ENCODE results near the gene DYNC1LI2. TPM values are rescaled to one million over a fixed set of nuclear protein-coding genes. Genes with fewer than 3 reads are reported as not detected.

Gene DYNC1LI2
- total RNA-seq, 1 experiment from 2014 or later = 92.7 TPM

DNA sequence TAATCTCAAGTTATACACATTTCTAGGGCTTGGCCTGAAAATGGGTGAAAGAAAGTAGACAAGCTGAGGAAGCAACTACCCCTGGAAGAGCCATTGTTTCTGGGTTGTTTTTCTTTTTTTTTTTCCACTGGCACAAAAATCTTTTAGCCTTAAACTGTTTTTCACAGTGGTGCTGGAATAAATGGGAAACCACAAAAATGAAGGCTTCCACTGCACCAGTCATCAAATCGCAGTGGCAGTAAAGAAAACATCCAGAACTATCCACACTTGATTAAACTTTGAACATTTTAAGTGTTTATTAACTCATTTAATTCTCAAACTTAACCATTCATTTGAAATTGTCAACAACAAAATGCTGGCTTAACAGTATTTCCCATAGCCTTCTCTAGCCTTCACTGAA is 69.1 kb downstream of the DYNC1LI2 start:
- CTCF ChIA-PET = no interaction called here
- Histone ChIP-seq H3K9me3 (ENCODE audit: insufficient read depth, low read depth) (no peaks in the 10 kb centered on the region), H3K27me3 (ENCODE audit: insufficient read depth, low read depth) (no peaks in the 10 kb centered on the region), H3K36me3 (ENCODE audit: low read depth) (peaks cover 6% of the 10 kb centered on the region; the same call in 1 of the 2 replicates), H3K27ac (no peak overlapping the region), H4K20me1 (ENCODE audit: insufficient read depth) (no peaks in the 10 kb centered on the region; the same call in 1 of the 2 replicates), H3F3A (ENCODE audit: insufficient read depth, low read depth) (peaks cover 4% of the 10 kb centered on the region; the same call in 1 of the 2 replicates), H3K9me2 (ENCODE audit: insufficient read depth) (no peaks in the 10 kb centered on the region), H3K4me1 (replicated peaks; ENCODE audit: insufficient read depth) (peaks cover 6% of the 10 kb centered on the region), H3K4me2 (no peak overlapping the region), H3K79me2 (ENCODE audit: low read depth) (peaks cover 37% of the 10 kb centered on the region), H2AFZ (no peak overlapping the region), H3K4me3 (no peak overlapping the region)
- TF ChIP-seq, protein P1, sequence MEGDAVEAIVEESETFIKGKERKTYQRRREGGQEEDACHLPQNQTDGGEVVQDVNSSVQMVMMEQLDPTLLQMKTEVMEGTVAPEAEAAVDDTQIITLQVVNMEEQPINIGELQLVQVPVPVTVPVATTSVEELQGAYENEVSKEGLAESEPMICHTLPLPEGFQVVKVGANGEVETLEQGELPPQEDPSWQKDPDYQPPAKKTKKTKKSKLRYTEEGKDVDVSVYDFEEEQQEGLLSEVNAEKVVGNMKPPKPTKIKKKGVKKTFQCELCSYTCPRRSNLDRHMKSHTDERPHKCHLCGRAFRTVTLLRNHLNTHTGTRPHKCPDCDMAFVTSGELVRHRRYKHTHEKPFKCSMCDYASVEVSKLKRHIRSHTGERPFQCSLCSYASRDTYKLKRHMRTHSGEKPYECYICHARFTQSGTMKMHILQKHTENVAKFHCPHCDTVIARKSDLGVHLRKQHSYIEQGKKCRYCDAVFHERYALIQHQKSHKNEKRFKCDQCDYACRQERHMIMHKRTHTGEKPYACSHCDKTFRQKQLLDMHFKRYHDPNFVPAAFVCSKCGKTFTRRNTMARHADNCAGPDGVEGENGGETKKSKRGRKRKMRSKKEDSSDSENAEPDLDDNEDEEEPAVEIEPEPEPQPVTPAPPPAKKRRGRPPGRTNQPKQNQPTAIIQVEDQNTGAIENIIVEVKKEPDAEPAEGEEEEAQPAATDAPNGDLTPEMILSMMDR (conservative IDR thresholded peaks at IDR 0.05) = no peak
- TF ChIP-seq EZH2 (IDR thresholded peaks at IDR 0.05; ENCODE audit: low read depth) = no peak
- DNase-seq = no peak
- POLR2A ChIA-PET (ENCODE audit: unreplicated experiment) = no interaction called here
- BruUV-seq (replicated peaks) = no TSS peak
- intact Hi-C loops (cut with micrococcal nuclease; ENCODE audit: unreplicated experiment) = no loop called here

DNA sequence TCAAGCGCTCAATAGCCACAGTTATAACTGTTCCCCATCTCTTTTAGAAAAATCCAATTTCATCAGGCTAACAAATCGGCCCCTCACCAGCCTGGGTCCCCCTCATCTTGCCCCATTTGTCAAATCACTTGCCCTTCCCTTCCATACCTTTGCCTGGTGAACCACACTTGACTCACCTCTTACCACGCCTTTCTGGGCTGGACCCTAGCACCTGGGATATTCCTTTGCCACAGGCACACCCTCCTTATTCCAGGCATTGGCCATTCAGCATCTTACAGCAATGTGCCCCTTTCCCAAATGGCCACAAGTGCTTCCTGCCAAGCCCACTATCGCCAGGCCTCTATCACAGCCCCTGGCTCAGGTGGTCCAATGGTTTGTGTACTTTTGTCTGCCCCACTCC is 69.7 kb downstream of the DYNC1LI2 start:
- ChIA-PET CTCF (interaction anchor here (0.5 to 0.8 kb wide), 2 partner anchors 70 to 753 kb away, joined by 3 to 10 read pairs; partner anchors contain the start of gene DYNC1LI2), POLR2A (ENCODE audit: unreplicated experiment) (no interaction called here)
- peaks cover 6% of the 10 kb centered on the region; the same call in 1 of the 2 replicates for H3K36me3 ChIP-seq (ENCODE audit: low read depth)
- H3F3A ChIP-seq (ENCODE audit: insufficient read depth, low read depth) = peaks cover 4% of the 10 kb centered on the region; the same call in 1 of the 2 replicates
- intact Hi-C loops (cut with micrococcal nuclease; ENCODE audit: unreplicated experiment) = no loop called here
- H3K4me2 ChIP-seq = no peak overlapping the region
- no peaks in the 10 kb centered on the region for H3K27me3 ChIP-seq (ENCODE audit: insufficient read depth, low read depth)
- H3K79me2 ChIP-seq (ENCODE audit: low read depth) = peaks cover 37% of the 10 kb centered on the region
- no peak overlapping the region for H3K27ac ChIP-seq
- no peak overlapping the region for H3K4me3 ChIP-seq
- BruUV-seq (replicated peaks) = no TSS peak
- H3K9me3 ChIP-seq (ENCODE audit: insufficient read depth, low read depth) = no peaks in the 10 kb centered on the region
- no peak for TF ChIP-seq EZH2 (IDR thresholded peaks at IDR 0.05; ENCODE audit: low read depth)
- TF ChIP-seq, protein P1 (conservative IDR thresholded peaks at IDR 0.05) = no peak
- no peak for DNase-seq
- H3K9me2 ChIP-seq (ENCODE audit: insufficient read depth) = no peaks in the 10 kb centered on the region
- peaks cover 6% of the 10 kb centered on the region for H3K4me1 ChIP-seq (replicated peaks; ENCODE audit: insufficient read depth)
- no peaks in the 10 kb centered on the region; the same call in 1 of the 2 replicates for H4K20me1 ChIP-seq (ENCODE audit: insufficient read depth)
- no peak overlapping the region for H2AFZ ChIP-seq

DNA sequence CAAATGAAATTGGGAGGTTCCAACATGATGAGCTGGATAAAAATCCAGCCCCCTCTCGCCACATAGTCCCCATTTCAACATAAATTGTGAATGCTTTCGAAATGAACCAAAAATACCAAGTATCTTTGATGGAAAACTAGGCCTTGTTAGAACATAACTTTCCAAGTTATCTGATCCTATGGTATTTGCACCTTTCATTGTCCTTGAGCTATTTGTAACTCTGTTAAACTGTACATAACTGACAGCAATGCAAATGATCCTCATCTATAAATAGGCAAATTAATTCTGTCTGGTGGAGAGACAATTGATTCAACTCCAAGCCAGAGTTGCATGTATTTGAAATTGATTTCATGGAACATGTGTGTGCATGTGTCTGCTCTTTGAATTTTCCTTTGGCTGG is 73.1 kb downstream of the DYNC1LI2 start:
- Histone ChIP-seq H3K79me2 (ENCODE audit: low read depth) (peaks cover 28% of the 10 kb centered on the region), H3F3A (ENCODE audit: insufficient read depth, low read depth) (no peaks in the 10 kb centered on the region; the same call in 1 of the 2 replicates), H3K9me2 (ENCODE audit: insufficient read depth) (no peaks in the 10 kb centered on the region), H3K4me3 (no peak overlapping the region), H3K4me2 (no peak overlapping the region), H3K27ac (no peak overlapping the region), H3K9me3 (ENCODE audit: insufficient read depth, low read depth) (no peaks in the 10 kb centered on the region), H3K36me3 (ENCODE audit: low read depth) (peaks cover 6% of the 10 kb centered on the region; the same call in 1 of the 2 replicates), H4K20me1 (ENCODE audit: insufficient read depth) (no peaks in the 10 kb centered on the region; the same call in 1 of the 2 replicates), H3K27me3 (ENCODE audit: insufficient read depth, low read depth) (no peaks in the 10 kb centered on the region), H2AFZ (no peak overlapping the region), H3K4me1 (replicated peaks; ENCODE audit: insufficient read depth) (peaks cover 6% of the 10 kb centered on the region)
- ChIA-PET CTCF (interaction anchor here (0.5 to 0.7 kb wide), 3 partner anchors 9 to 15 kb away, joined by 3 to 8 read pairs (median 5); no protein-coding TSS in a partner anchor), POLR2A (ENCODE audit: unreplicated experiment) (no interaction called here)
- BruUV-seq (replicated peaks) = no TSS peak
- no peak for TF ChIP-seq EZH2 (IDR thresholded peaks at IDR 0.05; ENCODE audit: low read depth)
- TF ChIP-seq, protein P1 (conservative IDR thresholded peaks at IDR 0.05) = no peak
- intact Hi-C loops (cut with micrococcal nuclease; ENCODE audit: unreplicated experiment) = no loop called here
- DNase-seq = no peak

Measured in PC-9 (cell line).